Activated T-helper 2 cell treated with anti-CD3 and anti-CD28 coated beads, Interferon-gamma antibody, Interleukin-2, Interleukin-4, amounts not matched to agents 10 μg/mL and 5 μg/mL and 100 μg/mL, durations not matched to agents 14 hours and 24 hours and 36 hours (primary cell): ENCODE results near the gene YY2. TPM values are rescaled to one million over a fixed set of nuclear protein-coding genes. Genes with fewer than 3 reads are reported as not detected.
"Not testable (repeated sequence)": the region's sequence is repeated elsewhere in the genome, so short reads cannot be mapped to it uniquely, and the experiment has no call there.

Source experiments
- DNase-seq: peaks from one replicate; pipeline ENCODE4 v3.0.0; 2021; ENCODE audit warnings: low spot score
- H3K27ac Mint-ChIP-seq: one replicate; pipeline ENCODE4 v1.8.0; 2021; ENCODE audit warnings: mixed read lengths
- H3K27me3 Mint-ChIP-seq: one replicate; pipeline ENCODE4 v1.8.0; 2021; ENCODE audit warnings: low read depth, mixed read lengths
- H3K36me3 Mint-ChIP-seq: one replicate; pipeline ENCODE4 v1.8.0; 2021; ENCODE audit warnings: low read depth, mixed read lengths
- H3K4me1 Mint-ChIP-seq: one replicate; pipeline ENCODE4 v1.8.0; 2021; ENCODE audit warnings: low read depth, mixed read lengths
- H3K4me3 Mint-ChIP-seq: one replicate; pipeline ENCODE4 v1.8.0; 2021; ENCODE audit warnings: low read depth, mild to moderate bottlenecking, moderate library complexity, mixed read lengths
- H3K9me3 Mint-ChIP-seq: one replicate; pipeline ENCODE4 v1.8.0; 2021; ENCODE audit warnings: mixed read lengths
- intact Hi-C: fragments of 100-400 bp; cut with micrococcal nuclease; formaldehyde crosslinking; loops from one replicate; pipeline ENCODE4 v1.15.1; 2023
- total RNA-seq: library from RNA; stranded (reverse); gene quantifications from 2 replicates; pipeline ENCODE4 v1.2.3, GENCODE V29; 2022

The YY2 gene
- total RNA-seq: 1.7 and 2.0 TPM in 2 replicates

- Mint-ChIP-seq H3K27me3 (no peaks in the 10 kb centered on the region), H3K9me3 (no peaks in the 10 kb centered on the region), H3K4me3 (no peak within 1 kb of the TSS), H3K27ac (no peak within 1 kb of the TSS), H3K36me3 (peaks cover 20% of the 10 kb centered on the region), H3K4me1 (no peaks in the 10 kb centered on the region)
- DNase-seq: no peak
- intact Hi-C loops: no loop called here
Measured at GRCh38 chrX:21855937-21856415, at the start of gene YY2. TSS of gene YY2 (plus strand) at chrX:21855987. CDS start at chrX:21856485, 498 bp downstream.

DNA sequence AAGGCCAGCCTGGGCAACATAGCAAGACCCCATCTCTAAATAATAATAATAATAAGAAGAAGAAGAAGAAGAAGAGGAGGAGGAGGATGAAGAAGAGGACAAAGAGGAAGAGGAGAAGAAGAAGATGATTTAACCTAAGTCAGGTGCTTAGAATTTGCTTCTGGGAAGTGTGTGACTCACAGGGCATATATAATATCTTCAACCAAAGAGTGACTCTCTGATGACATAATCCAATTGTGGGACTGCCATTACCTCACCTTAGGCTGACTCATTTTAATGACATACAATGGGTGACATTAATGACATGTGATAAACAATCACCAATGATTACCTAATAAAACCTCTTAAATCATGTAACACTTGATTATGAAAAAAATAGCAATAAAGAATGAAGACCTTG lies 49.1 kb upstream of the YY2 start:
- Mint-ChIP-seq H3K4me1 (no peaks in the 10 kb centered on the region), H3K27me3 (no peaks in the 10 kb centered on the region), H3K36me3 (no peaks in the 10 kb centered on the region), H3K27ac (no peak overlapping the region), H3K4me3 (no peak overlapping the region), H3K9me3 (no peaks in the 10 kb centered on the region)
- intact Hi-C loops: no loop called here
- DNase-seq: no peak

- Mint-ChIP-seq H3K27me3 (no peaks in the 10 kb centered on the region), H3K4me1 (no peaks in the 10 kb centered on the region), H3K4me3 (no peak overlapping the region), H3K27ac (no peak overlapping the region), H3K36me3 (no peaks in the 10 kb centered on the region), H3K9me3 (no peaks in the 10 kb centered on the region)
- intact Hi-C loops: no loop called here
- no peak for DNase-seq
Measured at GRCh38 chrX:21811832-21812231, 44.0 kb upstream of the YY2 start.

- Mint-ChIP-seq H3K27me3 (peaks cover 2% of the 10 kb centered on the region), H3K9me3 (no peaks in the 10 kb centered on the region), H3K4me3 (no peak overlapping the region), H3K4me1 (no peaks in the 10 kb centered on the region), H3K36me3 (no peaks in the 10 kb centered on the region), H3K27ac (no peak overlapping the region)
- intact Hi-C loops: no loop called here
- no peak for DNase-seq
Measured at GRCh38 chrX:21812628-21813027, 43.2 kb upstream of the YY2 start.

DNA sequence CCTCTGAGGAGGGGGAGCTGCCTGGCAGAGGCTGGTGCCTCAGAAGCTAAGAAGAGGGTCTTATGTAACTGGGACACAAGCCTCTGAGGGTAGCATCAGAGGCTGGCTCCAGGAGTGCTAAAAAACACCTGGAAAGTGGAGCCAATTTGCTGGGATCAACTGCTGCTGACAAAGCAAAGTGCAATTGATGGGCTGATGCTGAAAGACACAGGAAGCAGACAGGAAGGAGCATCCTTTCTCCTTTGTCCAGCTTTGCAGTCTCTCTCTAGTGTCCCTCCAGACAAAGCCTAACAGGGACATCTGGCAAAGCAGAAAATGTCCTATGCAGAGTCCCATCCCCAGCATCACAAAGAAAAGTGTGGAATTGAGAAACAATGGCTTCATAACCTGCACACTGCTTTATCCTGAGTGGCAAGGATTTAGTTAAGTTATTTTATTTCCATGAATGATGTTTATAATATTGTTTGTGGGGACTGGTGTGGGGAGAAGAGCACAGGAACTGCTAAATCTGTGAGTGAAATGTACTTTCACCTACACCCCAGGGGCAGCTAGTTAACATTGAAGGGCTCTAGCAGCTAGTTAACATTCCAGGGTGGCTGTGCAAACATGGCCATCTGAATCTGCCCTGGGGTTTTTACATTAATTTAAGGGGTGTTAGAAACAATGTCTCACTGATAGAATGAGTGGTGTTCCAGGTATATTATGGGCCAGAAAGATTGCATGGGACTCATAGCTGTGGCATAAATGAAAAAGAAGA lies 42.0 kb upstream of the YY2 start:
- no peak overlapping the region for H3K27ac Mint-ChIP-seq
- no peak for DNase-seq
- H3K4me1 Mint-ChIP-seq: no peaks in the 10 kb centered on the region
- H3K27me3 Mint-ChIP-seq: peaks cover 2% of the 10 kb centered on the region
- H3K9me3 Mint-ChIP-seq: no peaks in the 10 kb centered on the region
- H3K36me3 Mint-ChIP-seq: no peaks in the 10 kb centered on the region
- intact Hi-C loops: no loop called here
- no peak overlapping the region for H3K4me3 Mint-ChIP-seq

GRCh38 chrX:21816136-21816535 lies 39.7 kb upstream of the YY2 start:
- Mint-ChIP-seq H3K27me3 (peaks cover 2% of the 10 kb centered on the region), H3K36me3 (no peaks in the 10 kb centered on the region)

DNA sequence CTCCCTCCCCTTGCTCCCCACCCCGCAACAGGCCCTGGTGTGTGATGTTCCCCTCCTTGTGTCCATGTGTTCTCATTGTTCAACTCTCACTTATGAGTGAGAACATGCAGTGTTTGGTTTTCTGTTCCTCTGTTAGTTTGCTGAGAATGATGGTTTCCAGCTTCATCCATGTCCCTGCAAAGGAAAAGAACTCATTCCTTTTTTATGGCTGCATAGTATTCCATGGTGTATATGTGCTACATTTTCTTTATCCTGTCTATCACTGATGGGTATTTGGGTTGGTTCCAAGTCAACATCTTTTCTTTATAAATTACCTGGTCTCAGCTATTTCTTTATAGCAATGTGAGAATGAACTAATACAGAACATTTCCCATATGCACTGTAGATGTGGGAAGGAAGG lies 35.6 kb upstream of the YY2 start:
- H3K9me3 Mint-ChIP-seq, H3K4me3 Mint-ChIP-seq, H3K27me3 Mint-ChIP-seq, intact Hi-C loops, DNase-seq, H3K4me1 Mint-ChIP-seq, H3K27ac Mint-ChIP-seq, H3K36me3 Mint-ChIP-seq: not testable (repeated sequence)

More at GRCh38 chrX:21816136-21816535, 39.7 kb upstream of the YY2 start:
- no peaks in the 10 kb centered on the region for H3K9me3 Mint-ChIP-seq
- H3K4me1 Mint-ChIP-seq: no peaks in the 10 kb centered on the region
- DNase-seq: no peak
- H3K27ac Mint-ChIP-seq: no peak overlapping the region
- intact Hi-C loops: no loop called here
- no peak overlapping the region for H3K4me3 Mint-ChIP-seq

DNA sequence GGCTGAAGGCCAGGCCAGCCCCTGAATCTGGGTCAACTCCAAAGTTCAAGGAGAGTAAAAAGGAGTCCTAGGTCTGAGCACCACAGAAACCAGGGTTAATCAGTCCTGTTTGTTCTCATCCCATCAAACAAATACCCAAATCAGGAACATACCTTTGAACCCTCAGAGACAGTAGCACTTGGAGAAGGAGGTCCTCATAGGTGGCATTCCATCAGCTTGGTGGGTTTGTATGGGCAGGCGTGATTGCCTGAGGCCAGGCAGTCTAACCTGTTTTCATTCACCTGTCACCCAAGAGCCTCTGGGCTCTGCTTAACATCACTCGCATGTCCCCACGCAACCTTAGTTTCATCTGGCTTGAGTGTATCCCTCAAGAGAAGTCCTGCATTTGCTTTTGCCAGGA lies 33.9 kb upstream of the YY2 start:
- H3K9me3 Mint-ChIP-seq: no peaks in the 10 kb centered on the region
- peaks cover 3% of the 10 kb centered on the region for H3K27me3 Mint-ChIP-seq
- H3K27ac Mint-ChIP-seq: no peak overlapping the region
- no peaks in the 10 kb centered on the region for H3K4me1 Mint-ChIP-seq
- DNase-seq: no peak
- H3K4me3 Mint-ChIP-seq: no peak overlapping the region
- no peaks in the 10 kb centered on the region for H3K36me3 Mint-ChIP-seq
- intact Hi-C loops: no loop called here

DNA sequence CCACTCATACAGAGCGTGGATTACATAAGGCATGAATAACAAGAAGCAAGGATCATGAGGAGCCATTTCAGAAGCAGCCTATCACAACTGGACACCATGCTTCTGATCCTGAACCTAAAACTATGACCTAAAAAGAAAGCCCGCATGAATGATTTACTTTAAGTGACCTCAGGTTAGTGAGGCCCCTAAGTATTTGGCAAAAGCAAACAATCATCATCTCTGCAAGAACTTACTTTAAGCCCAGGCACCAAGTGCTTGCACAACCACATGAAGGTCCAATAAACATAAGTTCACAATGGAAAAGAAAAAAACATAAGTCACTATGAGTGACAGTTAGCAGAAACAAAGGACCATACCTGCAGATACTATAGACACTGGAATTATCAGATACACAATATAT lies 24.3 kb upstream of the YY2 start:
- Mint-ChIP-seq H3K27ac (no peak overlapping the region), H3K36me3 (no peaks in the 10 kb centered on the region), H3K4me1 (no peaks in the 10 kb centered on the region), H3K27me3 (peaks cover 3% of the 10 kb centered on the region), H3K9me3 (no peaks in the 10 kb centered on the region), H3K4me3 (no peak overlapping the region)
- no peak for DNase-seq
- intact Hi-C loops: no loop called here

GRCh38 chrX:21837056-21837455 lies 18.7 kb upstream of the YY2 start:
- no peak for DNase-seq
- H3K36me3 Mint-ChIP-seq: peaks cover 3% of the 10 kb centered on the region
- no peaks in the 10 kb centered on the region for H3K27me3 Mint-ChIP-seq
- no peak overlapping the region for H3K4me3 Mint-ChIP-seq
- no peak overlapping the region for H3K27ac Mint-ChIP-seq
- intact Hi-C loops: loop anchor here (5.0 kb wide), 1 partner anchor 355 kb away; no protein-coding TSS in a partner anchor
- peaks cover 6% of the 10 kb centered on the region for H3K4me1 Mint-ChIP-seq
- no peaks in the 10 kb centered on the region for H3K9me3 Mint-ChIP-seq

DNA sequence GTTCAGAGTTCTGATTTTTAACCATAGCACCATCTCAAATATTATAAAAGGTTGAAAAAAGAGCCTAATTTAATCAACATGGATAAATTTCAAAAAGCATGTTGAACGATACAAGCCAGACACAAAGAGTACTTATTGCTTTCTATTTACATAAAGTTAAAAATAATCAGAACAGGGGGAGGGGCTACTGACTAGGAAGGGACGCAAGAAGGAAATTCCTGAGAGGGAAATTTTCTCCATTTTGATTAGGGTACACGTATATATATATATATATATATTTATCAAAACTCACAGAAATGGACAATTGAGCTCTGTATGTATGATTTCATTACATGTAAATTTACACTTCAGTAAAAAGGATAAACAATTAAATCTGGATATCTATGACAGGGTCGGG lies 16.9 kb upstream of the YY2 start:
- Mint-ChIP-seq H3K9me3 (no peaks in the 10 kb centered on the region), H3K27me3 (no peaks in the 10 kb centered on the region), H3K36me3 (peaks cover 9% of the 10 kb centered on the region), H3K4me1 (peaks cover 6% of the 10 kb centered on the region), H3K27ac (peak overlapping the region; percentile 85), H3K4me3 (peak overlapping the region; percentile 87)
- intact Hi-C loops: loop anchor here (1.0 to 5.0 kb wide), 3 partner anchors 101 to 353 kb away; partner anchors contain the start of gene SMS
- no peak for DNase-seq

DNA sequence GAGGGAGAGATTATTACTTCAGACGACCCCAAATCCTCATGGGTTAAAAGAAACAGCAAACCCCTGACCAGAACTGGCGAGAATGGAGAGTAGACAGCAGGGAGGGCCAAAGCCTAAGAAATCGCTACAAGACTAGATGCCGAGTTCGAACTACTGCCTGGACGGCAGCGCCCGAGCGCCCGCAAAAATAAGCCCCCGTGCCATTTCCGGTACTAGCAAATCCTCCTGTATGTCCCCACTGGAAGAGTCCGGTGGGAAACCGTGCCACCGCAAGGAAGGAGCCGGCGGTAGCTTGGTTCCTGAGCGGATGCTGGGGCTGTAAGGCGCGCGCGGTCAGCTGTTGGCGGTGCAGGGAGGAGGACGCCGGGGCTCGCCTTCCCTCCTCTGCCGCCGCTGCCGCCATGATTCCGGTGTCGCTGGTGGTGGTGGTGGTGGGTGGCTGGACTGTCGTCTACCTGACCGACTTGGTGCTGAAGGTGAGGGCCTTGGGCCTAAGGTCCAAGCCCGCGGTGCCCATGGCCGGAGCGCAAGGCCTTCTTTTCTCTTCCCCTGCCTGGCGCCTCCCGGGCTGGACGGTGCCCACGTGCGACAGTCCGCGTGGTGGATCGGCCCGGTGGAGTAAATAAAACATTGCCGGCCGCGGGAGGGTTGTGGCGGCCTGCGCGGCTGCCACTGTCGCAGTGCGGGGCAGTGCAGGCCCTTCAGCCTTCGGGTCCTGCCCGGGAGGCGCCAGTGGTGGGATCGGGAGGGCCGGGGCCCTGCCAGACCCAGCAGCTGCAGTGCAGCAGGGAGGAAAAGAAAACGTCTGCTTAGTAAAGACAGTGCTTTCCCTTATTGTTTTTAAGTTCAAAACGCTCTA lies 16.2 kb upstream of the YY2 start, which contains the start of gene MBTPS2:
TSS of gene MBTPS2 (plus strand) at position 284 of the 859 bp plus-strand sequence. CDS start at position 402, 118 bp downstream.
- DNase-seq: peak; percentile 78
- intact Hi-C loops: loop anchor here (1.0 to 5.0 kb wide), 4 partner anchors 93 to 353 kb away; partner anchors contain the start of gene SMS
- peaks cover 9% of the 10 kb centered on the region for H3K36me3 Mint-ChIP-seq
- peaks cover 6% of the 10 kb centered on the region for H3K4me1 Mint-ChIP-seq
- no peaks in the 10 kb centered on the region for H3K9me3 Mint-ChIP-seq
- peak within 1 kb of the TSS; percentile 87 for H3K4me3 Mint-ChIP-seq
- no peaks in the 10 kb centered on the region for H3K27me3 Mint-ChIP-seq
- peak within 1 kb of the TSS; percentile 85 for H3K27ac Mint-ChIP-seq

DNA sequence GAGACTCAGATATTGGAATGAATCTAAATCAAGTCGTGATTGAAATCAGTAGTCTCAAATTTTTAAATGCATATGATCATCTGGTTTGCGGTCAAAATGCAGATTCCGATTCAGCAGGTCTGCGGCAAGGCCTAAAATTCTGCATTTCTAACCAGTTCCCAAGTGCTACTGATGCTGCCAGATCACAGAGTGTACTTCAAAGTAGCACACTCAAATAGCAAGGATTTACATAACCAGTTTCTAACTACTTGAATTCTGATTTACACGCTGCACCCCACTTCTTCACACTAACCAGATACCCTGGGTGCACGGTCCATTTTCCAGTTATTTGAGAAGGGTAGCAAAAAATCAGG lies 15.6 kb upstream of the YY2 start:
- H3K27me3 Mint-ChIP-seq: no peaks in the 10 kb centered on the region
- intact Hi-C loops: loop anchor here (5.0 kb wide), 1 partner anchor 92 kb away; no protein-coding TSS in a partner anchor

More for the DNA sequence above, 15.6 kb upstream of the YY2 start:
- Mint-ChIP-seq H3K4me3 (peak overlapping the region; percentile 87), H3K9me3 (no peaks in the 10 kb centered on the region), H3K27ac (peak overlapping the region; percentile 85), H3K36me3 (peaks cover 11% of the 10 kb centered on the region), H3K4me1 (peaks cover 6% of the 10 kb centered on the region)
- DNase-seq: no peak
